Measurements from ENCODE around the gene MRPL14. TPM values are rescaled to one million over a fixed set of nuclear protein-coding genes. Genes with fewer than 3 reads are reported as not detected.

MRPL14 gene
- total and polyA plus RNA-seq, 10 of the 15 experiments (the other 5 are each of a cell fraction or from before 2014, with no cell fraction given) = 80.5 to 294 (median 122) TPM

- TF ChIP-seq, protein P1, sequence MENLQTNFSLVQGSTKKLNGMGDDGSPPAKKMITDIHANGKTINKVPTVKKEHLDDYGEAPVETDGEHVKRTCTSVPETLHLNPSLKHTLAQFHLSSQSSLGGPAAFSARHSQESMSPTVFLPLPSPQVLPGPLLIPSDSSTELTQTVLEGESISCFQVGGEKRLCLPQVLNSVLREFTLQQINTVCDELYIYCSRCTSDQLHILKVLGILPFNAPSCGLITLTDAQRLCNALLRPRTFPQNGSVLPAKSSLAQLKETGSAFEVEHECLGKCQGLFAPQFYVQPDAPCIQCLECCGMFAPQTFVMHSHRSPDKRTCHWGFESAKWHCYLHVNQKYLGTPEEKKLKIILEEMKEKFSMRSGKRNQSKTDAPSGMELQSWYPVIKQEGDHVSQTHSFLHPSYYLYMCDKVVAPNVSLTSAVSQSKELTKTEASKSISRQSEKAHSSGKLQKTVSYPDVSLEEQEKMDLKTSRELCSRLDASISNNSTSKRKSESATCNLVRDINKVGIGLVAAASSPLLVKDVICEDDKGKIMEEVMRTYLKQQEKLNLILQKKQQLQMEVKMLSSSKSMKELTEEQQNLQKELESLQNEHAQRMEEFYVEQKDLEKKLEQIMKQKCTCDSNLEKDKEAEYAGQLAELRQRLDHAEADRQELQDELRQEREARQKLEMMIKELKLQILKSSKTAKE (IDR thresholded peaks at IDR 0.05; ENCODE audit: low read depth, poor library complexity, severe bottlenecking) = no peak
- TF ChIP-seq, protein P2, sequence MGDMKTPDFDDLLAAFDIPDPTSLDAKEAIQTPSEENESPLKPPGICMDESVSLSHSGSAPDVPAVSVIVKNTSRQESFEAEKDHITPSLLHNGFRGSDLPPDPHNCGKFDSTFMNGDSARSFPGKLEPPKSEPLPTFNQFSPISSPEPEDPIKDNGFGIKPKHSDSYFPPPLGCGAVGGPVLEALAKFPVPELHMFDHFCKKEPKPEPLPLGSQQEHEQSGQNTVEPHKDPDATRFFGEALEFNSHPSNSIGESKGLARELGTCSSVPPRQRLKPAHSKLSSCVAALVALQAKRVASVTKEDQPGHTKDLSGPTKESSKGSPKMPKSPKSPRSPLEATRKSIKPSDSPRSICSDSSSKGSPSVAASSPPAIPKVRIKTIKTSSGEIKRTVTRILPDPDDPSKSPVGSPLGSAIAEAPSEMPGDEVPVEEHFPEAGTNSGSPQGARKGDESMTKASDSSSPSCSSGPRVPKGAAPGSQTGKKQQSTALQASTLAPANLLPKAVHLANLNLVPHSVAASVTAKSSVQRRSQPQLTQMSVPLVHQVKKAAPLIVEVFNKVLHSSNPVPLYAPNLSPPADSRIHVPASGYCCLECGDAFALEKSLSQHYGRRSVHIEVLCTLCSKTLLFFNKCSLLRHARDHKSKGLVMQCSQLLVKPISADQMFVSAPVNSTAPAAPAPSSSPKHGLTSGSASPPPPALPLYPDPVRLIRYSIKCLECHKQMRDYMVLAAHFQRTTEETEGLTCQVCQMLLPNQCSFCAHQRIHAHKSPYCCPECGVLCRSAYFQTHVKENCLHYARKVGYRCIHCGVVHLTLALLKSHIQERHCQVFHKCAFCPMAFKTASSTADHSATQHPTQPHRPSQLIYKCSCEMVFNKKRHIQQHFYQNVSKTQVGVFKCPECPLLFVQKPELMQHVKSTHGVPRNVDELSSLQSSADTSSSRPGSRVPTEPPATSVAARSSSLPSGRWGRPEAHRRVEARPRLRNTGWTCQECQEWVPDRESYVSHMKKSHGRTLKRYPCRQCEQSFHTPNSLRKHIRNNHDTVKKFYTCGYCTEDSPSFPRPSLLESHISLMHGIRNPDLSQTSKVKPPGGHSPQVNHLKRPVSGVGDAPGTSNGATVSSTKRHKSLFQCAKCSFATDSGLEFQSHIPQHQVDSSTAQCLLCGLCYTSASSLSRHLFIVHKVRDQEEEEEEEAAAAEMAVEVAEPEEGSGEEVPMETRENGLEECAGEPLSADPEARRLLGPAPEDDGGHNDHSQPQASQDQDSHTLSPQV (IDR thresholded peaks at IDR 0.05) = no peak
- TF ChIP-seq LARP7 (IDR thresholded peaks at IDR 0.05) (no peak), NR2C2 (IDR thresholded peaks at IDR 0.05; ENCODE audit: borderline replicate concordance, control insufficient read depth, insufficient read length, low read depth) (no peak)
These were observed 22.7 kb downstream of the MRPL14 start (continued) for GRCh38 chr6:44104481-44105021.

- ChIA-PET POLR2A (no interaction called here), SMC1A (ENCODE audit: uncharacterized antibody, unreplicated experiment) (interaction anchor here (0.6 to 1.6 kb wide), 2 partner anchors 49 to 500 kb away, joined by 3 read pairs; no protein-coding TSS in a partner anchor), RAD21 (ENCODE audit: unreplicated experiment) (interaction anchor here (0.7 to 0.9 kb wide), 2 partner anchors 87 to 392 kb away, joined by 3 read pairs; no protein-coding TSS in a partner anchor), CTCF (interaction anchor here (0.6 to 1.1 kb wide), 2 partner anchors 12 to 16 kb away, joined by 3 read pairs; no protein-coding TSS in a partner anchor)
- no peak for TF ChIP-seq EGR1 (IDR thresholded peaks at IDR 0.05; ENCODE audit: borderline replicate concordance in 1 of 2, low read depth in 2 of 2, low read length in 2 of 2)
- TF ChIP-seq POLR2A (IDR thresholded peaks at IDR 0.05; ENCODE audit: low read depth, low read length) = 0 out of 2 replicates have a peak, but pooled peaks have one; percentile 18
- TF ChIP-seq BRCA1 (IDR thresholded peaks at IDR 0.05; ENCODE audit: low read depth, low read length) = no peak
- H3K4me3 ChIP-seq = no peak overlapping the region
- no peak for ATAC-seq
- no peak for FAIRE-seq
- no TSS peak for BruUV-seq (replicated peaks)
- H2AFZ ChIP-seq (ENCODE audit: control insufficient read depth, low read depth, low read length) = no peak overlapping the region
- 100% methylated on average over 2 of the region's 2 CpGs for WGBS (ENCODE audit: insufficient coverage, insufficient replicate concordance, low lambda C conversion rate, missing lambda C conversion rate)
- H3K4me1 ChIP-seq (ENCODE audit: control insufficient read depth, insufficient read depth, low read length) = no peaks in the 10 kb centered on the region
- no peaks in the 10 kb centered on the region for H3K79me2 ChIP-seq (ENCODE audit: control insufficient read depth, insufficient read depth, low read length)
- peaks cover 16 to 20% of the 10 kb centered on the region in 2 experiments; a peak in 3 of 4 replicates for H3K36me3 ChIP-seq (ENCODE audit: control insufficient read depth in 2 of 2, insufficient read depth in 2 of 2, low read length in 1 of 2)
- no peak for DNase-seq (ENCODE audit: low read depth, low spot score)
- no peak overlapping the region for H3K4me2 ChIP-seq (ENCODE audit: control insufficient read depth, insufficient read depth)
- H3K9ac ChIP-seq (ENCODE audit: control insufficient read depth, insufficient read depth, low read length) = no peak overlapping the region
- intact Hi-C loops (cut with micrococcal nuclease; ENCODE audit: unreplicated experiment) = no loop called here
- in situ Hi-C loops (cut with MboI) = loop anchor here (10.0 kb wide), 2 partner anchors 52 to 132 kb away; partner anchors contain the start of gene CAPN11
- H4K20me1 ChIP-seq (ENCODE audit: control insufficient read depth, insufficient read depth) = no peaks in the 10 kb centered on the region
- H3K27me3 ChIP-seq (replicated peaks in 1 of 2; ENCODE audit: control insufficient read depth in 2 of 2, insufficient read depth in 2 of 2, low read length in 1 of 2) = no peaks in the 10 kb centered on the region
- no peak overlapping the region for H3K27ac ChIP-seq (ENCODE audit: control insufficient read depth, insufficient read depth)
- H3K9me3 ChIP-seq (replicated peaks; ENCODE audit: control insufficient read depth, insufficient read depth, low read length) = no peaks in the 10 kb centered on the region
These were observed 24.7 kb downstream of the MRPL14 start for GRCh38 chr6:44102527-44102926.

Data from GM12878 (cell line).